Activated gamma-delta T cell (primary cell): ENCODE measurements around the gene LRRK1.

ENCODE experiments used
- DNase-seq: peaks from one replicate; lab custom pipeline; 2025; lab: John Stamatoyannopoulos, UW

Gene LRRK1

DNA sequence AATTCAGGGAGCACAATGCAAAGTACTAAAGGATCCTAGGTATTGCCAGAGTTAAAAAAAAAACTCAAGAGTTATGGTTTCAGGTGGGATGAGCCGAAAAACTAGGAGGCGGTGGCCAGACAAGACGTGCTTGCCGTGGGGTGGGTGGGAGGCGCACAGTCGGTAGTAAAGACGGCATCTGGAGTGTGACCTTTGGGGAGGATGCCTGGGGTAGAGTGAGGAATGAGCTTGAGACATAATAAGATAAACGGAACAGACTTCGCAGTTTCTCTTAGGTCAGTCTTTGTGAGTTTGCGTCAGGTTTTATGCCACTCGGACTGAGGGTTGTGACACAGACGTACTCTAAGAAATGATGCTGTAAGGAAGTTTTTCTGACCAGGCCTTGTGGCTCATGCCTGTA, 139.6 kb downstream of the LRRK1 start:
- DNase-seq = no peak

DNA sequence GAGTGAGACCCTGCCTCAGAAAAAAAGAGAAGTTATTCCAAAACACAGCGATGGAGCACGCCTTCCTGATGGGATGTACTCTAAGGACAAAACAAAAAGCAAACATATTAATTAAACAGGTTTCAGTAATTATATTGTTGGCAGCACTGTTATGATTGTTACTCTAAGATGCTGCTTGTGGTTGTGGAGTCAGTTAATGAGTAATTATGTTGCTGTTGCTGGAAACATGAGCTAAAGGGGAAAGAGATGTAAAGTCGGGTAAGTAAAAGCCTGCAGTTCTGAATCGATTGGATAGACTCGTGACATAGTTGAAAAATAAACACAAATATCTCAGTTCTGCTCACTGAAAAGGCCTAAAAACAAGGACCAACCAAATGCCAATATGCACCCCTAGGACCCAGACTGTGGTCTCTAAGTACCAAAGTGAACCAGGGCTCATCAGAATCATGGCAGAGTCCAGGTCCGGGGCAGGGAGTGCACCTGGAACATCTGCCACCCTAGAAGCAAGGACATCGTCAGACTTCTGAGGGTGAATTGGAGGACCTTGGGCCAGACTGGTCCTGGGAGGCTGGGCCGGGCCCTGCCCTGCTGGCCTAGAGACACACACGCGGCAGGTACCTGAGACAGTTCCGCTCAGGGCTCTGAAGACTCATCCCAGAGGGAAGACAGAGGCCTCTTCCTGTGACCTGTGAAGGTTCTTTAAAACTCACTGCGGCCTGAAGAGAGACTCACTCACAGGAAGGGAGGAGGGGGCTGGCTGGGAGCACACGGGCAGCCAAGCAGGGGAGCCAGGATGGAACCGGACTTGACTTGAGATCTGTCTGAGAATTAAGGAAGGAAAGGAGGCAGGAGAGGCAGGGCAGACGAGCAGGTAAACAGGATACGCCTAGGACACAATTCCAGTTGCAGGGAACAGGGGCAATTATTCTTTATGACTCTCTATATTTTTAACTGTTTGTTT, 140.5 kb downstream of the LRRK1 start:
- DNase-seq = no peak

DNA sequence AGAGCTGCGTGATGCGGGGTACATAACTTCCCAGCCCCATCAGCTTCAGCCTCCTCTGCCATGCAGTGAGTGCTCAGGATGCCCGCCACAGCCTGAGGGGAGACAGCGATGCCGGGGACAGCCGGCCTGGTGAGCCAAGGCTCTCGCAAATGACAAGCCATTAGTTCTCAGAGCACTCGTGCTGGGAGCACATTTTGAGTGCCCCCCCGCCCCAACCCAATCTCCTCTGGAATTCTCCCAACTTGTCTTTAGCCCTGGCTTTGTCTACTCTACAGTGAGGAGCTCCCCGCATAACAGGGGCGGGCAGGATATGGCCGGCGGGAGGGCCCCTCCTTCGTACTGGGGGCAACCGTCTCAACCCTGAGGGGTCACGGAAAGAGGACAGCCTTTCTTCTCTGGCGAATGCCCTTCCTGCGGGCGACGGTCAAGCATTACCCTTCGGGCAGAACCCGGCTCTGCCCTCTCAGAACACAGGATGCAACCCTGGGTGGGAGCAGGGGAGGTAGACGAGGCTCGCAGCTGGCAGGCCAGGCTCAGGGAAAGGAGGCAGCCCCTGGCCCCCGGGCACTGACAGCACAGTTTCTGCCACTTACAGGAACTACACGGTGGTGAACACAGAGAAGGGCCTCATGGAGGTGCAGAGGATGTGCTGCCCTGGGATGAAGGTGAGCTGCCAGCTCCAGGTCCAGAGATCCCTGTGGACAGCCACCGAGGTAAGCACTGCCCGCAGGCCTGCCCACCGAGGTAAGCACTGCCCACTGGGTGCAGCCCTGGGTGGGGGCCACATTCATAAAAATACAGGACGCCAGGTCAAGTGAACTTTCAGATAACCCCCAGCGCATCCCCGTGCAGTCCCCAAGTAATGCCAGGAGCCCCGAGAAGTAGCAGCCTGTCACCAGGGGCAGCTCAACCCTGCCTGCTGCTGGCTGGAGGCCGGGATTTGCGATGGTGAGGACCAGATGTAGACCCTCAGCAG, 141.7 kb downstream of the LRRK1 start:
- DNase-seq = no peak

- no peak for DNase-seq
These were observed 142.9 kb downstream of the LRRK1 start for GRCh38 chr15:101062063-101062462.

DNA sequence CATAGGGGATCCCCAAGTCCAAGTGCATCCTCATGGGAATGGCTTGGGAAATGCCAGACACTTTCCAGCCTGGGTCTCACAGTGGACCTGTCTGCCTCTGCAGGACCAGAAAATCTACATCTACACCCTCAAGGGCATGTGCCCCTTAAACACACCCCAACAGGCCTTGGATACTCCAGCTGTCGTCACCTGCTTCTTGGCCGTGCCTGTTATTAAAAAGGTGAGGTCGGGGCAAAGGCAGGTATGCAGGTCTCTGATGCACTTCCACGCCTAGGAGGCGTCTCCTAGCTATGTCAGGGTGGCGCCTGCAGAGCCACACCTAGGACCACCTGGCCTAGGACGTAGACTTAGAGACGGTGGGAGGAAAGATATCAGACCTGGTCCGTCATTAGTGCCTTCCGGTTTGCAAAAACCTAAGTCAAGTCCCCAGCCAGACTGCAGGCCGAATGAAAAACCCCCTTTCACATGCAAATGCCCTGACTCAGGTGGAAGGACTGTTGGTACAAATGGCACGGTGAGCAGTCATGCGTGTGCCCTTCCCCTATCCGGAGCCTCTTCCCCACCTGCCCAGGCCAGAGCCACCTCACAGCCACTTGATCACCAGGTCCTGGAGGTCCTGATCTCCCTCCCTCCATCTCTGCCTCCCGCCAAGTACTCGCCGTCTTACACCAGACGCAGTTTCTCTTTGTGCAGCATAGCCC, 143.5 kb downstream of the LRRK1 start:
- no peak for DNase-seq

DNA sequence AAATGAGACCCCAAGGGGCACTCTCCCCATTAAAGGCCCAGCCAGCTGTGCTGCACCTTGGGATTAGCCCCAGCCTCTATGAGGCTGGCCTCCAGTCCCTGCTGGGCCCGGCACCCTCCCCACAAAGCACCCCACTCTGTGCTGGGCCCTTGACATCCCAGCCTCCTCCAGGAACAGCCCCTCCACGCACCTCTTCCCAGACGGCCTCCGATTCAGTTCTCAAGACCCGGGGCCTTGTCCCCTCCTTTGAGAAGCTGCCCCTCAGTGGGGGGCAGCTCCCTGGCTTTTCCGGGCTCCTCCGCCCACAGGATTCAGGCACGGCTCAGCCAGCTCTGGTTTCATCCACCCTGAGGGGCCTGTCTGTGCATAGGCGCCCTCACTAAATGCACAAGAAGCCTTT, 144.1 kb downstream of the LRRK1 start:
- no peak for DNase-seq

DNA sequence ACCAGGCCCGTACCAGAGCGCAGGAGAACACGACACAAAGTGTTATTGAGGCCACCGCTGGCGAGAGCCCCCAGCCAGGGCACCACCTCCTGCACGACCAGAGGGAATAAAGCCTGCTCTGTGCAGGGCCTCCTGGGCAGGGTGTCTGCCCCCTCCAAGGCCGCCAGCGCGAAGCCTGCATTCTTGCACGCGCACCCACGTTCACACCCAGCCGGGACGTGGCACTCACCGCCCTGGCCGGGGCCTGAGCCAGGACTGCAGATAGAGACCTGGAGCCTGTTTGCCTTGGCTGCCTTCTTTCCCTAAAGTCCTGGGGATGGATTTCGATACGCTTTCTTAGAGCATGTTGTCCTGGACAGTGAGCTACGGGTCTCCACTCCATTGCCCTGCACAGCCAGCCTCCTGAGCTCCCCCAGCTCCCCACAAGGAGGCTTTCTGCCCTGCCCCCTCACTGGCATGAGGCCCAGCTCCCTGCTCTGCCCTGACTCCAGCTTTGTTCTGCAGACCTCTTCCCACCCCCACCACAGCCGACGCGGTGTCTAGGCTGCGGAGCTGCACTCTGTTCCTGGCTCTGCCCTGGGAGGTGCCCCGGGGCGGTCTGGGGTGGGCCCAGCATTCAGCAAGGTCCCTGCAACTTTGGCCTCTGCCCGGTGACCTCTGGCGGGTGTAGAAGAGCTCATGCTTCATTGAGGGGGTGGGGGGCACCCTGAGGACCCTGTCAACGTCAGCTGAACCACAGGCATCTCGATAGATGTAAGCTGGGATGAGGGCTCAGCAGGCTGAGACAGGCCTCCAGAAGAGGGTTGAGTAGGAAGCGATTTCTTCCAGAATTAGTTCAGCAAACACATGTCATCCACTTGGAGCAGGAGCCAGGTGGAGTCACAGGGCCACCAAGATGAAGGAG, 145.0 kb downstream of the LRRK1 start:
- DNase-seq = no peak

DNA sequence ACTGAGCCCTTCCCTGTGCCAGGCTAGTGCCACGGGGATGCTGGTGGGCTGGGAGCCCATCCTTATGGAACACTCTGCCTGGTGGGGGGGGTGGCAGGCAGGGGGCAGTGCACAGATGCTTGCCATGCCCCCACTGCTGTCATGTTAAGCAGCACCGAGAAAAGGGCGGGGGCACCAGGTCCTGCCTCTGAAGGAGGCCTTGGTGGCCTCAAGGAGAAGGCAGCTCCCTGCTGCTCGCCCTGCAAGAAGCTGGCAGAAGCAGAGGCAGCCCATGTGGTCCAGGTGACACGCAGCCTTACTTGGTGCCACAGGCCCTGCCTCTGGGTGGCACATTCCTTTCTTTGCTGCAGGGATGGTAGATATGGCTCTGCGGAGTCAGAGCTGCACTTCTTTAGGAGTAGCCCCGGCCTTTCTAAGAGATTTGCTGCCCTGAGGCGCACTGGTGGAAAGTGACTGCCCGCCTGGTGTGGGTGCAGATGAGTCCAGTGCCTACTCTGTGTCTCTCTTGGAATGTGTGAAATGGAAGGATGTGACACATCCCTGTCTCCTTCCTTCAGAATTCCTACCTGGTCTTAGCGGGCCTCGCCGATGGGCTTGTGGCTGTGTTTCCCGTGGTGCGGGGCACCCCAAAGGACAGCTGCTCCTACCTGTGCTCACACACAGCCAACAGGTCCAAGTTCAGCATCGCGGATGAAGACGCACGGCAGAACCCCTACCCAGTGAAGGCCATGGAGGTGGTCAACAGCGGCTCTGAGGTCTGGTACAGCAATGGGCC, 145.8 kb downstream of the LRRK1 start:
- DNase-seq = no peak

DNA sequence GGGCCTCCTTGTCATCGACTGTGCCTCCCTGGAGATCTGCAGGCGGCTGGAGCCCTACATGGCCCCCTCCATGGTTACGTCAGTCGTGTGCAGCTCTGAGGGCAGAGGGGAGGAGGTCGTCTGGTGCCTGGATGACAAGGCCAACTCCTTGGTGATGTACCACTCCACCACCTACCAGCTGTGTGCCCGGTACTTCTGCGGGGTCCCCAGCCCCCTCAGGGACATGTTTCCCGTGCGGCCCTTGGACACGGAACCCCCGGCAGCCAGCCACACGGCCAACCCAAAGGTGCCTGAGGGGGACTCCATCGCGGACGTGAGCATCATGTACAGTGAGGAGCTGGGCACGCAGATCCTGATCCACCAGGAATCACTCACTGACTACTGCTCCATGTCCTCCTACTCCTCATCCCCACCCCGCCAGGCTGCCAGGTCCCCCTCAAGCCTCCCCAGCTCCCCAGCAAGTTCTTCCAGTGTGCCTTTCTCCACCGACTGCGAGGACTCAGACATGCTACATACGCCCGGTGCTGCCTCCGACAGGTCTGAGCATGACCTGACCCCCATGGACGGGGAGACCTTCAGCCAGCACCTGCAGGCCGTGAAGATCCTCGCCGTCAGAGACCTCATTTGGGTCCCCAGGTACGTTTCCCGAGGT, 146.5 kb downstream of the LRRK1 start:
- DNase-seq = no peak

- no peak for DNase-seq
These were observed 147.6 kb downstream of the LRRK1 start for GRCh38 chr15:101066501-101067408.

GRCh38 chr15:101067660-101068522, 148.7 kb downstream of the LRRK1 start:
- no peak for DNase-seq

DNA sequence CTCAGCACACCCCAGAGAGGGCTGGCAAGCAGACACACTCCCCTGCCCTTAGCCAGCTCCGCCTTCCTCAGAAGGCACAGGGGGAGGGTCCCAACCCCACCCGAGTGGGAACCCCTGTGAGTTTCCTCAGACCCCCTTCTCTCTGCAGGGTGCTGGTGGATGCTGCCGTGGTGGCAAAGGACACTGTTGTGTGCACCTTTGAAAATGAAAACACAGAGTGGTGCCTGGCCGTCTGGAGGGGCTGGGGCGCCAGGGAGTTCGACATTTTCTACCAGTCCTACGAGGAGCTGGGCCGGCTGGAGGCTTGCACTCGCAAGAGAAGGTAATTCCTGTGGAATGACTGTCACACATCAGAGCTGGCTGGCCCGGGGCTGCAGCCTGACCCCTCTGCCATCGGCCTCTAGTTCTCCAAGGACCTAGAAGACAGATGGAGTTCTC, 149.4 kb downstream of the LRRK1 start:
- DNase-seq = no peak

- no peak for DNase-seq
These were observed 149.9 kb downstream of the LRRK1 start for GRCh38 chr15:101068961-101069653.

GRCh38 chr15:101069654-101069973, 150.5 kb downstream of the LRRK1 start:
- no peak for DNase-seq

DNA sequence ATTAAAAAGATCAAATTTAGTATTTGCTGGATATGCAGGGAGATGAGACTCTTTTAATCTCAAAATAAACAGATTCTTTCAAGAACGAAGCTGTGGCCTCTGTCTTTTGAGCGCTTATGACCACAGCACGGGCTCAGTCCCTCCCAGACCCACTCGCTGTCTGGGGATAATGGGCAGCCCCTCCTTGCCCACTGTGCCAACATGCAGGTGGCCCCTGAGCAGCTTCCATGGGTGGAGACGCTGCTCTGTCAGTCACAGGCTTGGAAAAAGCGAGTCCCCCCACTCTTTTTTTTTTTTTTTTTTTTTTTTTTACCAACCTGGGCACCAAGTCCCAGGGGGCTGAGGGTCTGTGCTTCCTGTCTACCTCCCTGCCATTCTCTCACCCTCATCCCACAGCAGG, 150.9 kb downstream of the LRRK1 start:
- DNase-seq = no peak

- DNase-seq = no peak
These were observed 151.5 kb downstream of the LRRK1 start for GRCh38 chr15:101070502-101071273.
